ENCODE data around the gene UCP3. TPM values are rescaled to one million over a fixed set of nuclear protein-coding genes. Genes with fewer than 3 reads are reported as not detected.

The UCP3 gene
- total and polyA plus RNA-seq, 4 donors = 0.07 to 1.3 (median 0.34) TPM

DNA sequence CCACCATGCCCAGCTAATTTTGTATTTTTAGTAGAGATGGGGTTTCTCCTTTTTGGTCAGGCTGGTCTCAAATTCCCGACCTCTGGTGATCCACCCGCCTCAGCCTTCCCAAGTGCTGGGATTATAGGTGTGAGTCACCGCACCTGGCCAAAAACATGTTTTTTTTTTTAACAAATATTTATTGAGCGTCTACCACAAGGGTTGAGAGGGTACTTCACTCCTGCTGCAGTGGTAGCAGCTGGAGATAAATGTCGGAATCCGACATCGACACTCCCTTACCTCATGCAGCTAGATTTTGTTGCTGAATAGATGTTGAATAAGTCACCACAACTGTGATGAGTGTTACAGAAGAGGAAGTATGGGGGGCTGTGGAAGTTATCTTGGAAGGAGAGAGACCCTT, 57.1 kb downstream of the UCP3 start:
- 94% methylated on average over 7 of the region's 7 CpGs for WGBS
- Histone ChIP-seq H3K27ac (ENCODE audit: low read depth in 1 of 2, low read length in 2 of 2) (no peak overlapping the region), H3K4me3 (ENCODE audit: low read depth in 1 of 3, low read length in 3 of 3) (no peak overlapping the region), H3K9me3 (ENCODE audit: control insufficient read depth in 4 of 4, low read length in 3 of 4) (no peaks in the 10 kb centered on the region), H3K4me1 (ENCODE audit: control insufficient read depth in 4 of 4, insufficient read depth in 4 of 4, low read length in 3 of 4) (no peaks in the 10 kb centered on the region), H3K27me3 (ENCODE audit: control insufficient read depth in 4 of 4, insufficient read depth in 4 of 4, low read length in 3 of 4) (no peaks in the 10 kb centered on the region), H3K9ac (ENCODE audit: low read depth in 1 of 2, low read length in 2 of 2) (no peak overlapping the region), H3K36me3 (ENCODE audit: control insufficient read depth in 4 of 4, insufficient read depth in 3 of 4, low read depth in 1 of 4, low read length in 3 of 4) (no peaks in the 10 kb centered on the region)
- TF ChIP-seq GABPA (IDR thresholded peaks at IDR 0.05 in 1 of 2, conservative IDR thresholded peaks at IDR 0.05 in 1 of 2) (no peak), FOXA2 (IDR thresholded peaks at IDR 0.05) (no peak), HNF4G (IDR thresholded peaks at IDR 0.05) (no peak), ATF3 (IDR thresholded peaks at IDR 0.05) (no peak), SP1 (IDR thresholded peaks at IDR 0.05) (no peak), RXRA (IDR thresholded peaks at IDR 0.05) (no peak), HNF4A (conservative IDR thresholded peaks at IDR 0.05) (no peak), YY1 (IDR thresholded peaks at IDR 0.05) (no peak), NR2F2 (IDR thresholded peaks at IDR 0.05) (no peak), JUND (IDR thresholded peaks at IDR 0.05) (no peak), TAF1 (conservative IDR thresholded peaks at IDR 0.05) (no peak)
- TF ChIP-seq, protein P1, sequence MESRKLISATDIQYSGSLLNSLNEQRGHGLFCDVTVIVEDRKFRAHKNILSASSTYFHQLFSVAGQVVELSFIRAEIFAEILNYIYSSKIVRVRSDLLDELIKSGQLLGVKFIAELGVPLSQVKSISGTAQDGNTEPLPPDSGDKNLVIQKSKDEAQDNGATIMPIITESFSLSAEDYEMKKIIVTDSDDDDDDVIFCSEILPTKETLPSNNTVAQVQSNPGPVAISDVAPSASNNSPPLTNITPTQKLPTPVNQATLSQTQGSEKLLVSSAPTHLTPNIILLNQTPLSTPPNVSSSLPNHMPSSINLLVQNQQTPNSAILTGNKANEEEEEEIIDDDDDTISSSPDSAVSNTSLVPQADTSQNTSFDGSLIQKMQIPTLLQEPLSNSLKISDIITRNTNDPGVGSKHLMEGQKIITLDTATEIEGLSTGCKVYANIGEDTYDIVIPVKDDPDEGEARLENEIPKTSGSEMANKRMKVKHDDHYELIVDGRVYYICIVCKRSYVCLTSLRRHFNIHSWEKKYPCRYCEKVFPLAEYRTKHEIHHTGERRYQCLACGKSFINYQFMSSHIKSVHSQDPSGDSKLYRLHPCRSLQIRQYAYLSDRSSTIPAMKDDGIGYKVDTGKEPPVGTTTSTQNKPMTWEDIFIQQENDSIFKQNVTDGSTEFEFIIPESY (IDR thresholded peaks at IDR 0.05) = no peak
- TF ChIP-seq, protein P2, sequence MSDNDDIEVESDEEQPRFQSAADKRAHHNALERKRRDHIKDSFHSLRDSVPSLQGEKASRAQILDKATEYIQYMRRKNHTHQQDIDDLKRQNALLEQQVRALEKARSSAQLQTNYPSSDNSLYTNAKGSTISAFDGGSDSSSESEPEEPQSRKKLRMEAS (IDR thresholded peaks at IDR 0.05) = no peak
- DNase-seq (ENCODE audit: low spot score) = no peak

DNA sequence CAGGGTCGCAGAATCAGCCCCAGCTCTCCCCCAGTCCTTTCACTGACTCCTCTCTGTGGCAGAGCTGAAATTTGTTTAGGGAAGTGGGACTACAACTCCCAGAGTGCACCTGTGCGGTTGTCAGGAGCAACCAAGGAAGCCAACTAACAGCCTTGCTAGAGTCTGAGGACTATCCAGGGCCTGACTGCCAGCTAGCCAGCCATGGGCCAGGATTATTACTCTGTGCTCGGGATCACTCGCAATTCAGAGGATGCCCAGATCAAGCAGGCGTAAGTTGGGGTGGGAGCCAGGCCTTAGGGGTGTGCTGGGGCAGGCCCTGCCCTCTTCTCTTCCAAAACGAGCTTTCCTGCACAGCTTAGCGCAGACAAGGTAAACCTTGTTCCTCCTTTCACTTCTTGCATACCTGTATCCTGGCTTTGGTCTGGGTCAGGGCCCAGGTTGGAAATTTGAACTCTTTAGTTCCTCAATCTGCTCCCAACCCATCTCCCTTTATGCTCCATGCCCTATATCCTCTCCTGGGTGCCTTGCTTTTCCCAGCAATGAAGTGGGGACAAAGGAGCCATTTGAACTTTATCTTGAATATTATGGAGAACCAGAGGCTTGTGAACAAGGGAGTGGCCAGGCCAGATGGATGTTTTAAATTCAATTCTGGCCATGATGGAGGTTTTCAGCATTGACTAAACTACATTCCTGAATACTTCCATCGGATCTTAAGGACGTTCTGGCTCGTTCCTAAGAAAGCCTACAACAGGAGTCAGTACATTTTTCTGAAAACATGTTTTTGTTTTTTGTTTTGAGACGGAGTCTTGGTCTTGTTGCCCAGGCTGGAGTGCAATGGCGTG, 57.8 kb downstream of the UCP3 start, which contains the start of gene DNAJB13:
Gene DNAJB13 (plus strand): TSS at position 158 of the 842 bp plus-strand sequence. CDS start 44 bp downstream, at position 202.
- Histone ChIP-seq H3K9me3 (ENCODE audit: control insufficient read depth in 4 of 4, low read length in 3 of 4) (no peaks in the 10 kb centered on the region), H3K36me3 (ENCODE audit: control insufficient read depth in 4 of 4, insufficient read depth in 3 of 4, low read depth in 1 of 4, low read length in 3 of 4) (no peaks in the 10 kb centered on the region), H3K27ac (ENCODE audit: low read depth in 1 of 2, low read length in 2 of 2) (no peak within 1 kb of the TSS), H3K4me3 (ENCODE audit: low read depth in 1 of 3, low read length in 3 of 3) (no peak within 1 kb of the TSS), H3K27me3 (ENCODE audit: control insufficient read depth in 4 of 4, insufficient read depth in 4 of 4, low read length in 3 of 4) (no peaks in the 10 kb centered on the region), H3K9ac (ENCODE audit: low read depth in 1 of 2, low read length in 2 of 2) (no peak within 1 kb of the TSS), H3K4me1 (ENCODE audit: control insufficient read depth in 4 of 4, insufficient read depth in 4 of 4, low read length in 3 of 4) (no peaks in the 10 kb centered on the region)
- no peak for DNase-seq (ENCODE audit: low spot score)
- WGBS = 91% methylated on average over 12 of the region's 12 CpGs
- no peak for TF ChIP-seq YY1 (IDR thresholded peaks at IDR 0.05)
- no peak for TF ChIP-seq RAD21 (IDR thresholded peaks at IDR 0.05)
- TF ChIP-seq SP1 (IDR thresholded peaks at IDR 0.05) = no peak

Other genes starting within 250 kb of the UCP3 start
- 100 to 1,000 TPM in 1 of 2 donors, 10 to 100 TPM in 1; 36.0 to 165 TPM for gene RAB6A, start 248.0 kb downstream of the UCP3 start, total RNA-seq
- gene RAB6A, start 248.0 kb downstream of the UCP3 start, polyA plus RNA-seq = 10 to 100 TPM; 47.6 to 55.5 TPM
- 10 to 100 TPM; 12.6 to 22.7 TPM for gene MRPL48, start 221.2 kb downstream of the UCP3 start, total RNA-seq
- gene MRPL48, start 221.2 kb downstream of the UCP3 start, polyA plus RNA-seq = 10 to 100 TPM; 17.3 to 34.1 TPM
- 10 to 100 TPM; 37.6 to 67.2 TPM for gene COA4, start 132.2 kb downstream of the UCP3 start, total RNA-seq
- 10 to 100 TPM; 85.1 to 94.2 TPM for gene COA4, start 132.2 kb downstream of the UCP3 start, polyA plus RNA-seq
- 1 to 10 TPM; 5.3 to 7.7 TPM for gene PAAF1, start 132.1 kb downstream of the UCP3 start, total RNA-seq
- 10 to 100 TPM in 1 of 2 donors, 1 to 10 TPM in 1; 9.0 to 10.4 TPM for gene PAAF1, start 132.1 kb downstream of the UCP3 start, polyA plus RNA-seq
- gene DNAJB13, start 58.1 kb downstream of the UCP3 start, total RNA-seq = under 1 TPM in 1 of 2 donors, not detected in 1; 0.08 TPM
- not detected for gene DNAJB13, start 58.1 kb downstream of the UCP3 start, polyA plus RNA-seq
- gene UCP2, start 26.2 kb downstream of the UCP3 start, total RNA-seq = 100 to 1,000 TPM in 1 of 2 donors, 10 to 100 TPM in 1; 11.0 to 137 TPM
- gene UCP2, start 26.2 kb downstream of the UCP3 start, polyA plus RNA-seq = 10 to 100 TPM; 10.4 to 16.1 TPM
- gene C2CD3, start 161.9 kb upstream of the UCP3 start, total RNA-seq = 10 to 100 TPM; 10.0 to 14.5 TPM
- 1 to 10 TPM; 3.1 to 3.4 TPM for gene C2CD3, start 161.9 kb upstream of the UCP3 start, polyA plus RNA-seq
- gene PPME1, start 162.2 kb upstream of the UCP3 start, total RNA-seq = 10 to 100 TPM; 14.7 to 47.4 TPM
- gene PPME1, start 162.2 kb upstream of the UCP3 start, polyA plus RNA-seq = 10 to 100 TPM in 1 of 2 donors, 1 to 10 TPM in 1; 9.1 to 12.4 TPM